GM19463 (cell line): ENCODE results near the gene OR2M5.

Experiments used
- ATAC-seq: cut with Tn5 transposase; IDR thresholded peaks from one replicate; pipeline ENCODE4 v1.9.1; 2021; ENCODE audit warnings: mild to moderate bottlenecking, moderate library complexity; ENCODE audit not compliant: unreplicated experiment

OR2M5 gene, protein sequence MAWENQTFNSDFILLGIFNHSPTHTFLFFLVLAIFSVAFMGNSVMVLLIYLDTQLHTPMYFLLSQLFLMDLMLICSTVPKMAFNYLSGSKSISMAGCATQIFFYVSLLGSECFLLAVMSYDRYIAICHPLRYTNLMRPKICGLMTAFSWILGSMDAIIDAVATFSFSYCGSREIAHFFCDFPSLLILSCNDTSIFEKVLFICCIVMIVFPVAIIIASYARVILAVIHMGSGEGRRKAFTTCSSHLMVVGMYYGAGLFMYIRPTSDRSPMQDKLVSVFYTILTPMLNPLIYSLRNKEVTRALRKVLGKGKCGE

DNA sequence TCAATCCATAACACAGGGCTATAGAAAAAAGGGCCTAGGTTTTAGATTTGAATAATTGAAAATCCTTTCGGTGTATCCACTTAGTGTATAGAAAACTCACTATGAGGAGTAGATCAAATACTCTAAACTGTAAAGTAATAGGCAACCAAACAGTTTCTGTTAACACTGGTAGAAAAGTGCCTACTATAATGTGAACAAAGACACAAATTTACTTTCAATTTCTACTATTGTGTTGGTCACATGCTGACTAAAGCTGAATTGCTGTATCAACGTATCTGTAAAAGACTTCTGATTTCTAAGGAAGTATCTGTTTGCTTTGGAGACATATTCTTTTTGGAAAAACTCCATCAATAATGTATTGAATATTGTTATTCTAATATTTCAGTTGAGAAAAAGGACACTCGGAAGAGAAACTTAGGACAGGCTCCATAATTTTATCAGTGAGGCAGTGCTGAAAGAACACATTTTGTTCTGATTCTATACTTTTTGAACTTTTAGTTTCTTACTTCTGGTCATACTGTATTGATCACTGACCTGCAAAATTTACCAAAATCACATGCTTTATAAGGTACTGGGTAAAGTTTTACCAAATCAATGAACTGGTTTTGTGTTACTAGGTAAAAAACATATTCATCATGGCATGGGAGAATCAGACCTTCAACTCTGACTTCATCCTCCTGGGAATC is at the start of gene OR2M5:
OR2M5 (plus strand) TSS at position 636 of the 686 bp plus-strand sequence; CDS start at position 636, 0 bp downstream.
- ATAC-seq = no peak

DNA sequence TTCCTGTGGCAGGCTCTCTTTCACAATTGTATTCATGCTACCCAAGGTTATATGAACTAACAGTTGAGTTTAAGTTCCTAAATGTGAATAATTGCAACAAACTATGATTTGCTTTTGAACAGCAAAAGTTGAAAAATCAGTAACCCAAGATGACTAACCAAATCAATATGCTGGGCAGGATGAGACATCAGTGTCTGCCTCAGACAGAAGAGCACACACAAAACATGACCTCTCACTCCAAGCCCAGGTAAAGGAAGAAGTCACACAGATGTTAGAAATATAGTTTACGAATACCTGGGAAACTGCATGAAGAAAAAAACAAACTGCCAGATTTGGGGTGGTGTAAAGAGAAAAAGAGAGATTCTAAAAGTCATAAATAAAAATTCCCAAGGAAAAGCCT is 46.4 kb upstream of the OR2M5 start:
- ATAC-seq = no peak

DNA sequence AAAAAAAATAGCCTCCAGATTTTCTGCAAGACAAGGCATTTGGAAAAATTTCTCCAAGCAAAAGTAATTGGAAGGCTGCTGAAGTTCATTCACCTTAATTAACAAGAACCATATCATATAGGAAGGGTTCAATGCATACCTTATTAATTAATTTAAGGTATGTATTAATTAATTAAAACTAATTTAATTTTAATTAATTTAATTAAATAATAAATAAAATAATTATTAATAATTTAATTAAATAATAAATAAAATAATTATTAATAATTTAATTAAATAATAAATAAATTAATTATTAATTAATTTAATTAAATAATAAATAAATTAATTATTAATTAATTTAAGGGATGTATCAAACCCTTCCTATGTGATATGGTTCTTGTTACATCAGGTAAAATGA is 42.1 kb upstream of the OR2M5 start:
- ATAC-seq = no peak

DNA sequence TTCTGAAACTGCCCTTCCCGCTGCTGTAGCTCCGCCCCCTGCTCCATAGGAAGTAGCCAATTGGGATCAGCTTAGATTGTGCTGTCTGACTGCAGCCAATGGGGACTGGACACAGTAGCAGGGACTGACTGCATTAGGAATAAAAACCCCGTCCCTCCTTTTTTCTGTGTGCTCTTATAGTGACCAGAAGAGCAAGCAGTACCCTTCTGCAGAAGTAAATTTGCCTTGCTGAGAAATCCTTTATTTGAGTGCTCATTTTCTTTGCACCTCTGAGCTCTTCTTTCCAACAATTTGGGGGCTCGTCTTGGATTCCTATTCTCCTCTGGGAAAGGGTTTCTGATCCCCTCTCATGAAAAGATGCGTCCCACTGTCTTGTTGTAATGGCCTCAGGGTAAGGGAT is 33.8 kb upstream of the OR2M5 start:
- ATAC-seq = no peak

DNA sequence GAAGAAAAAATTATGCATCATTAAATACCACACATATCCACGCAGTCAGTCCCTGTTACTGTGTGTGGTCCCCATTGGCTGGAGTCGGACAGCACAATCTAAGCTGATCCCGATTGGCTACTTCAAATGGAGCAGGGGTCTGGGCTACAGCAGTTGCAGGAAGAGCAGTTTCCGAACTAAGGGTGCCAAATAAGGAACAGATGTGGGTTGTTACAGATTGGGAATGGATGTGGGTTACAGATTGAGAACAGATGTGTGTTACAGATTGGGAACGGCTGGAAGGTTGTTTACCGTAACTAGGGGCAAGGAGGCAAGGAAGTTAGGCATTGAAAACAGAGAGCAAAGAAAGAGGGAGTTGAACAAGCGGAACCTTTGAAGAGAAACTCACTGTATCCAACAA is 30.1 kb upstream of the OR2M5 start:
- ATAC-seq = no peak

DNA sequence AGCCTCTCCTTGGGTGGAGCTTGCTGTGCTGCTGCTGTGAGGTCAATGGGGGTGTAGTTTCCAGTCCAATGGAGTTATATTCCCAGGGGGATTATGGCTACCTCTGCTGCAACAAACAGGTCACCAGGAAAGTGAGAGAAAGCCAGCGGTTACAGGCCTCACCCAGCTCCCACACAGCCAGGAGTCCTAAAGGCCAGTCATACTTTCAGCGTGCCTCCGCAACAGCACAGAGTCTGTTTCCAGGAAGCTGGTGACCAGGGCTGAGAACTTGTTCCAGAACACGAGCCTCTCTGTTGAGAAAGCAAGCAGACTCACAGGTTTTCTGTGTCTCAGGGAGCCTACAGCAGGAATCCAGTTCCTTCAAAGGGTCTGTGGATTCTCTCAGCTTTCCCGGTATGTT is 17.3 kb upstream of the OR2M5 start:
- ATAC-seq = no peak

DNA sequence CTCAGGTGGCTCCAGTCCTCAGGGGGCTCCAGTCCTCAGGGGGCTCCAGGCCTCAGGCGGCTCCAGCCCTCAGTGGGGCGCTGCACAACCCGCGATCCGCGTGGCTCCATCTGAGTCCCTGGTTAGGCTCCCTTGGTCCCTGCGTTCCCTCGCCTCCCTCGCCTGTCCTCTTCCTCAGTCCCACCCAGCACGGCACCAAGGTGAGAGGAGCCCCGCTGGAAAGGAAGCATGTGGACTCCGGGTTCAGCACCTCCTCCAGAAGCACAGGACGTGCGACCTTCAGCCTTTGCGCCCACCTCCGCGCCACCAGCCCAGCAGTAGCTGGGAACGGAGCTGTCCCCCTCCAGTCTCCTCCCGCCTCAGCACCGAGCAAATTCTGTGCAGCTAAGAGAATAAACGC is 8.1 kb upstream of the OR2M5 start:
- ATAC-seq = no peak

DNA sequence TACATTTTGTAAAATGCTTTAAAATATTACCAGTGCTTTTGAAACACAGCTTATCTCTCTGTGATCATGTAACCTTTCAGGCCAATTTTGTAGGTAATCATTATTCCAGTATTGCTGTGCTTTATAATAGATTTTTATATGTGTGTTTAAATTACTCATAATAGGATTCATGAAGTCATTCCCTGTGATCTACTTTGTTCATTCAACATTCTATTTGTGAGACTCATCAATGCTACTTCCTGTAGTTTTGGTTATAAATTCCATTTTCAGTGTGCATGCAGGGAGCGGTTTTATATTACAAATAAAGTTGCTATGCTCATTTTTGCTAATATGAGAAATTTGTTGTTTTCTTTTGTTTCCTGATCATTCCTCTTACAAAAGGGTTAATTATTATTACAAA is 4.1 kb upstream of the OR2M5 start:
- ATAC-seq = no peak

DNA sequence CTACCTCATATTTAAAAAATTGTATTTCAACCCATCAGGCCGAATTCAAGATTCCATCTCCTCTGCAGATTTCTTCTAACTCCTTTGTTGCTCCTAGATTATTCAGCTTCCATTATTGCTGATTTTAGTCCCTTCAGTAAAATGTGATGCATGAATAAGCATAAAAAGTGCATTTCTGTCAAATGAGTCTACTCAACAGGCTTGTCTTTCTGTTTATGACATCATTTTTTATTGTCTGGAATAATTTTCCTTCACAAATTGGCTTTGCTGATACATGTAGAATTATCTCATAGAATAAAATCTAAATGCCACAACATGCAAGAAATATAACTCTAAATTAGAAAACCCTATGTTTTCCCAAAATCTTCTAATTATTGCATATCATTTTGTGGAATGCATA is 1.6 kb upstream of the OR2M5 start:
- no peak for ATAC-seq

DNA sequence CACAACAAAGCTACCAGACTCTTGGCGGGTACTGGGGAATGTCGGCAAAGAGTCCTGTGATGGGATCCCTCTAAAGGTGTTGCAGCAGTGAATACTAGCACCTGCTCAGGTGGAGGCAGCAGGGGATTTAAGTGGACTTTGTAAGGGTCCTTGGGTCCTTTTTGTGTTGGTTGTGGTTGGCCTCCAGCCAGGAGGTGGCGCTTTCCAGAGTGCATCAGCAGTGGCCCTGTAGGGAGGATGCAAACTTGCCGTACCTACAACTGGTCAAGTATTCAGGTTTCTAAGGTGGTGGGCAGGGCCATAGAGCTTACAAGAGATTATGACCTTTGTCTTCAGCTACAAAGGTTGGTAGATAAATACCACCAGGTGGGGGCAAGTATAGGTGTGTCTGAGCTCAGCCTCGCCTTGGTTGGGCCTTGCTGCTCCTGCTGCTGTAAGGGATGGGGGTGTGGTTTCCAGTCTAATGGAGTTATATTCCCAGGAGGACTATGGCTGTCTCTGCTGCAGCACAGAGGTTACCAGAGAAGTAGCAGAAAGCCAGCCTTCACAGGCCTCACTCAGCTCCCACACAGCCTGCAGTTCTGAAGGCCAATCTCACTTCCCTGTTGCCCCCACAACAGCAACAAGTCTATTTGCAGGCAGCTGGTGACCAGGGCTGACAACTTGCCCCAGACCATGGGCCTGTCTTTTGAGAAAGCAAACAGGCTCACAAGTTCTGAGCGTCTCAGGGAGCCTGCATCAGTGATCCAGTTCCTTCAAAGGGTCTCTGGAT is 7.3 kb downstream of the OR2M5 start:
- no peak for ATAC-seq

DNA sequence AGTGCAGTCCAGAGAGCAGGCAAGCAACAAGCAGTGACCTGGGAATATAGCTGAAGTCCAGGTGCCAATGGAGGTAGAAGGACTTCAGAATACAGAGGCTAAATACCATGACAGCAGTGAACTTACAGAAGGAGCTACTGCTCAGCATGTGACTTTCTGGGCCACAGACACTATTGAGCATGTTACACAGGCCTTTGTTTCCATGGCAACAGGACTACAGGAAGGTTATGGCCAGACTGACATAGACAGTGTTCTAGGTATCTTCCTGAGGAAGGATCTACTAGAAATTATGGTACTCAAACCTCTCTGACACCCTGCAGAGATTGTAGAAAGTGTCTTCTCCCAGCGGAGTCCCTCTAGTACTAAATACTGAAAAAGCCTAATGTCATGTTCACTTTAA is 11.0 kb downstream of the OR2M5 start:
- no peak for ATAC-seq

DNA sequence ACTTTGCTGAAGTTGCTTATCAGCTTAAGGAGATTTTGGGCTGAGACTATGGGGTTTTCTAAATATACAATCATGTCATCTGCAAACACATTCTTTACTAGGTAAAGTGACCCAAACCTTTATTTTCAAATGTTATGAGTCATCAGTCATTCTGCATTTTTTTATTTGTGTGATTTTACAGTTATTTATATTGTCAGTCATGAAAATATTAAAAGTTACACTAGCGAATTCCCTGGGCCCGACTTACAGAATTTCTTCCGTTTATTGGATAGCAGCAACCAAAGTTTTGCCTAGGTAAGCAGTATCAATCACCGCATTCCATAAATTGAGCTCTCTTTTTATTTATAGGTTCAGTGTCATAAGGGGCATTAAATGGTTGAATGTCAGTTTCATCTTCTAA is 13.8 kb downstream of the OR2M5 start:
- ATAC-seq = no peak

DNA sequence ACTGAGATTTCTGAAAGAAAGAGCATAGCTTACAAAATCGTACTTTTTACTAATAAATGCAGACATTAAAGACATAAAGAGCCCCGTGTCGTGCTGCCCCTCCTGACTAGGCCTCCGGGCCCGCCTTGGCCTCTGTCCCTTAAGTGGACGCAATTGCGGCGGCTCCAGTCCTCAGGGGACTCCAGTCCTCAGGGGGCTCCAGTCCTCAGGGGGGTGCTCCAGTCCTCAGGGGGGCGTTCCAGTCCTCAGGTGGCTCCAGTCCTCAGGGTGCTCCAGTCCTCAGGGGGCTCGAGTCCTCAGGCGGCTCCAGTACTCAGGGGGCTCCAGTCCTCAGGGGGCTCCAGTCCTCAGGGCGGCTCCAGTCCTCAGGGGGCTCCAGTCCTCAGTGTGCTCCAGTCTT is 19.1 kb downstream of the OR2M5 start:
- ATAC-seq = no peak

DNA sequence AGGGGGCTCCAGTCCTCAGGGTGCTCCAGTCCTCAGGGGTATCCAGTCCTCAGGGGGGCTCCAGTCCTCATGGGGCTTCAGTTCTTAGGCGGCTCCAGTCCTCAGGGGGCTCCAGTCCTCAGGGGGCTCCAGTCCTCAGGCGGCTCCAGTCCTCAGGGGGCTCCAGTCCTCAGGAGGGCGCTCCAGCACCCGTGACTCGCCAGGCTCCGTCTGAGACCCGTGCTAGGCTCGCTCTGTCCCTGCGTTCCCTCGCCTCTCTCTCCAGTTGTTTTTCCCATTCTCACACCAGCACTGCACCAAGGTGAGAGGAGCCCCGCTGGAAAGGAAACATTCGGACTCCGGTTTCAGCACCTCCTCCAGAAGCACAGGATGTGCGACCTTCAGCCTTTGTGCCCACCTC is 20.2 kb downstream of the OR2M5 start:
- ATAC-seq = no peak

DNA sequence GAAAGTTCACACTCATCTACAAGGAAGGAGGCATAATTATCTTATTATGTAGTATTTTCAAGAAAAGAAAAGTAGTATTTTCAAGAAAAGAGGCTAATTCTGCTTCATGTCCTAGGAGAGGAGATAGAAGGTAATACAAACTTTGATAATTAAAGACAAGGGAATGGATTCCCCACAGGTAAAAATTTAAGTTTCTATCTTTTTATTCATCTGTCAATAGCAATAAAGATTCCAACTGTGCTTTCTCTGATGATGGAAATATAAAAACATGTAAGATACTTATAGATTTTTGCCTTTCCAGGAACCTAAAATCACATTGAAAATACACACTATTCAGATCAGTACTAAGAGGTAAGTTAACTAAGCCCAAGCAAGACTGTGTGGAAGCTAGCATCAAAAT is 29.6 kb downstream of the OR2M5 start, which contains the start of gene OR2M2:
OR2M2 (plus strand) TSS at position 301 of the 400 bp plus-strand sequence. CDS start 5,165 bp downstream, outside the sequence.
- ATAC-seq = no peak

DNA sequence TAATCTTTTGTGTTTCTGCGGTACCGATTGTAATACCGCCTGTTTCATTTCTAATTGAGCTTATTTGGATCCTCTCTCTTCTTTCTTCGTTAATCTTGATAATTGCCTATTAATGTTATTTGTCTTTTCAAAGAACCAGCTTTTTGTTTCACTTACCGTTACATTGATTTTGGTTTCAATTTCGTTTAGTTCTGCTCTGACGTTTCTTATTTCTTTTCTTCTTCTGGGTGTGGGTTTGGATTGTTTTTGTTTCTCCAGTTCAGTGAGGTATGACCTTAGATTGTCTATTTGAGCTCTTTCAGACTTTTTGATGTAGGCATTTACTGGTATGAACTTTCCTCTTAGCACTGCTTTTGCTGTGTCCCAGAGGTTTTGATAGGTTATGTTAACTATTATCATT is 39.0 kb downstream of the OR2M5 start:
- ATAC-seq = no peak

DNA sequence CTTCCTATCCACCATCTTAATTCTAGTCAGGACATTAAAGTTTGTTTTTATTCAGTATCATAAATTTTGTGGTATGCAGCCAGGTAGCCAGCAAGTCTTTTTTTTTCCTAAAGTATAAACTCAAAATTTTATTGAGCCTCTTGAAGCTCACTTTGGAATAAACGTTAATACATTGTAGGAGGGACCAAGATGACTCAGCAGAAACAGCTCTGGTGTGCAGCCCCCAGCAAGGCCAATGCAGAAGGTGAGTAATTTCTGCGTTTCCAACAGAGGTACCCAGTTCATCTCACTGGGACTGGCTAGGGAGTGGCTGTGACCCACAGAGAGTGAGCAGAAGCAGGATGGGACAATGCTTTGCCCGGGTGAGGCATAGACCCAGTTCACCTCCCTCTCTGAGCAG is 42.4 kb downstream of the OR2M5 start:
- ATAC-seq = no peak

DNA sequence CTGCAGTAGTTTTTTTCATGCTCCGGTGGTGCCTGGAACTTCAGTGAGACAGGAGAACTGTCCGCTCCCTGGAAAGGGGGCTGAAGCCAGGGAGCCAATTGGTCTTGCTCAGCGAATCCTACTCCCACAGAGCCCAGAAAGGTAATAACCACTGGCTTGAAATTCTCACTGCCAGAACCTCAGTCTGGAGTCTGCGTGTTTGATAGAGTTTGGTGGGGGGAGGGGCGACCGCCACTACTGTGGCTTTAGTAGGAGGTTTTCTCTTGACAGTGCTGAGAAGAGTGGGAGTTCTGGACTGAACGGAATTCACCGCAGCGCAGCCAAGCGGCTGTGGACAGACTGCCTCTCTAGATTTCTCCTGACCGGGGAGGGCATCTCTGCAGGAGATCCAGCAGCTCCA is 44.1 kb downstream of the OR2M5 start:
- no peak for ATAC-seq

DNA sequence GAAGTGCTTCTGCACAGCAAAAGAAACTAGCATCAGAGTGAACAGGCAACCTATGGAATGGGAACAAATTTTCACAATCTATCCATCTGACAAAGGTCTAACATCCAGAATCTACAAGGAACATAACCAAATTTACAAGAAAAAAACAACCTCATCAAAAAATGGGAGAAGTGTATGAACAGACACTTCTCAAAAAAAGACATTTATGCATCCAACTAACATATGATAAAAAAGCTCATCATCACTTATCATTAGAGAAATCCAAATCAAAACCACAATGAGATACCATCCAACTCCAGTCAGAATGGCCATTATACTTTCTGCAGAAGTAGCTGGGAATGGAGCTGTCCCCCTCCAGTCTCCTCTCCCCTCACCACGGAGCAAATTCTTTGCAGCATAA is 49.2 kb downstream of the OR2M5 start:
- no peak for ATAC-seq
